Effector memory CD4-positive, alpha-beta T cell (primary cell): Measurements from ENCODE around the gene CTXN1.
"Not testable (repeated sequence)": the region's sequence is repeated elsewhere in the genome, so short reads cannot be mapped to it uniquely, and the experiment has no call there.

Experiments used
- DNase-seq, 3 donors: peaks; one replicate each; pipeline ENCODE4 v3.0.0-alpha.2; 2020
- H3K27ac ChIP-seq: 2 replicates; pipeline ENCODE4 v1.7.0; 2013; ENCODE audit warnings: mild to moderate bottlenecking, low read length, moderate library complexity; ENCODE audit not compliant: insufficient read depth, poor library complexity, severe bottlenecking
- H3K27me3 ChIP-seq: replicated peaks from 2 replicates; pipeline ENCODE4 v1.7.0; 2013; ENCODE audit warnings: mild to moderate bottlenecking, low read length; ENCODE audit not compliant: insufficient read depth, control insufficient read depth, poor library complexity, severe bottlenecking
- H3K36me3 ChIP-seq: 2 replicates; pipeline ENCODE4 v1.7.0; 2013; ENCODE audit warnings: mild to moderate bottlenecking, low read length, moderate library complexity; ENCODE audit not compliant: control insufficient read depth, insufficient read depth
- H3K4me1 ChIP-seq: 2 replicates; pipeline ENCODE4 v1.7.0; 2013; ENCODE audit warnings: low read length, mild to moderate bottlenecking; ENCODE audit not compliant: control insufficient read depth, insufficient read depth, poor library complexity, severe bottlenecking
- H3K4me3 ChIP-seq: 2 replicates; pipeline ENCODE4 v1.7.0; 2013; ENCODE audit warnings: low read length, low read depth, mild to moderate bottlenecking; ENCODE audit not compliant: insufficient read depth, poor library complexity, severe bottlenecking
- H3K9me3 ChIP-seq: 2 replicates; pipeline ENCODE4 v1.7.0; 2013; ENCODE audit warnings: mild to moderate bottlenecking, low read length, moderate library complexity; ENCODE audit not compliant: control insufficient read depth

The CTXN1 gene

DNA sequence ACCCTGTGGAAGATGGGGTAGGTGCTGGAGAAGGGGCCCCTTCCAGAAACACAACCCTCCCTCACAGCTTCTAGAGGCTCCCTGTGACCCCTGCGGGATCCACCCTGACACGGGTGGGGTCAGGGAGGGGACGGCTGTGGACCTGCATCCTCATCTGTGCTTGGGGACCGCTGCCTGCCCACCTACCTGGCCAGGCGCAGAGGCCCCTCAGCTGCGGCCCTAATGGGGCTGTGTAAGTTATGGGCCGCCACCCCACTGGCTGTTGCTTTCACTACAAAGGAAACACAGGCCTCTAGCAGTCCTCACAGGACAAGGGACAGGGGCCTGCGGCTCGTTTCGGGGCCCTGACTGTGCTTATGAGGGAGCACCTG lies 7.0 kb upstream of the CTXN1 start:
- no peak overlapping the region for H3K27ac ChIP-seq
- H3K27me3 ChIP-seq, result no peaks in the 10 kb centered on the region
- no peak for DNase-seq
- no peaks in the 10 kb centered on the region for H3K4me1 ChIP-seq
- no peaks in the 10 kb centered on the region for H3K9me3 ChIP-seq
- H3K36me3 ChIP-seq, result peaks cover 73% of the 10 kb centered on the region
- H3K4me3 ChIP-seq, result no peak overlapping the region

DNA sequence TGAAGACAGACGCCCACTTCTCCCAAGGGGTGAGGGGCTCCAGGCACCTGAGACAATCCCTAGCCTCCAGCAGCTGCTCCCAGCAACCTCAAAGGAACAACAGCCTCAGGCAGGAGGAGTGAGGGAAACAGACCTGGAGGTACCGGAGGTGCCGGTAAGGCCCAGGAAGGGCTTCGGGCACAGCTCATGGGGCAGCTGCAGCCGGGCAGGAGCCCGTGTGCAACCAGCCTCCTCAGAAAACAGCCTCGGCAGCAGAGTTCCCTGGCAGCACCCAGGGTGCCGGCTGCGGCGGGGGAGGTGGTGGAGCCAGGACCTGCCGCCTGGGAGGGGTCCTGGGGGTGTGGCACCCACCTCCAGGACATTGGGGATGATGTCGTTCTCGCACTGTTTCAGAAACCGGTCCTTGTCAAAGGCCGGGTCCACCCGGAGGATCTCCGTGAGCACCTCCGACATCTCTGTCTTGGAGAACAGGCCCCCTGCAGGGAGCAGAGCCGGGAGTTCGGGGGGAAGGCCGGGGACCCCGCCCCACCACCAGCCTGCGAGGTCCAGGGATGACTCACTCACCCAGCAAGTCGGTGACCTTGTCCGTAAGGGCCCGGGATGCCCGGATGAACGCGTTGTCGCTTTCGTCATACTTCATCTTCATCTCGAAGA lies 6.5 kb upstream of the CTXN1 start:
- H3K36me3 ChIP-seq, result peaks cover 68% of the 10 kb centered on the region
- no peaks in the 10 kb centered on the region for H3K27me3 ChIP-seq
- H3K9me3 ChIP-seq, result no peaks in the 10 kb centered on the region
- DNase-seq, result no peak
- H3K4me3 ChIP-seq, result no peak overlapping the region
- H3K4me1 ChIP-seq, result no peaks in the 10 kb centered on the region
- no peak overlapping the region for H3K27ac ChIP-seq

DNA sequence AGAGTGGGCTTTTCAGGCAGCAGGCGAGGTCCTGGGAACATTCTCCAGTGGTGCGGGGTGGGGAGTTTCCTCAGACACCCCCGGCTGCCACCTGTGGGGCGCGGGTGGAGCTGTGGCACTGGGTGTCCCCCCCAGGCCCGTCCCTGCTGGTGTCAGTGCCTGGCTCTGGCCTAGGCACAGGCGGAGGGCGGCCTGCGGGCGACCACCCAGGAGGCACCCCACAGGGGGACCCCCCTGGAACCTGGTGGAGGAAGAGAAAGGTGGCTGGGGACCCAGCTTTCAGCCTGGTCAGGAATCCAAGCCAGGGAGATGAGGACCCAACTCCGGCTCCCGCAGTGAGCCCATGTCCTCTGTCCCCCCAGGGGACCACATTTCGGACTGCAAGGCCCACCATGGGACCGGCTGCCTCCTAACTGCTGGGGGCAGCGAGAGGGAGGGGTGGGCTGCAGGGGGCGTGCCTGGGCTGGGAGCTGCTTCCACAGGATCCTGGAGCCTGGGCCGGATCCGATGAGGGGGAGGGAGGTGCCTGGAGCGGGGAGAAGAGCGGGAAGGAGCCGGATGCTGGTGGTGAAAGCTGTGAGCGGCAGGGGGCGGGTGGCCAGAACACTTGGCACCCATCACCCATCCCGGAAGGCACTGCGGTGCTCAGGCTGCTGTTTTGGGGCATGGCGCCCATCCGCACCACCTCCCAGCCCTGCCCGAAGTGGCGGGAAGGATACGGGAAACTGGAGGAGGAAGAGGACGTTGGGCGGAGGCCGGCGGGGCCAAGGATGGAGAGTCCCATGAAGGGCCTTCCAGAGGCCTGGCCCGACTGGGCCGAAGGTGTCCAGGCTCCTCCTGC lies 5.5 kb upstream of the CTXN1 start:
- H3K36me3 ChIP-seq, result peaks cover 60% of the 10 kb centered on the region

DNA sequence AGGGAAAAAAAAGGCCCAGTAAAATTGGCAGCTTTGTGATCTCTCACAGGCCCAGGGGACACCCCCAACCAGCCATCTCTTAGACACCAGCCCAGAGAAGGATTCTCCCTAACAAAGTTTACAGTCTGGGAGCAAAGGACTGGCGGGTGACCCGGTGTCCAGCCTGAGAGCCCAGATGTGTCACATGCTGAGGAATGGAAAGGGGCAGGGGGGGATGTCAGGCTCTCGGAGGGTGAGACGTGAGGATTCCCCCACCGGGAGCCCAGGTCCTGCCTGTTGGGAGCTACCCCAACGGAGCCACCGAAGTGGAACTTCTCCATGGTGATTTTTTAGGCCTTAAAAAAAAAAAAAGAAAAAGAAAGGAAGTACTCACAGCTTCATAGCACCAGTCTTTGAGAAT lies 4.8 kb upstream of the CTXN1 start:
- peaks cover 54% of the 10 kb centered on the region for H3K36me3 ChIP-seq

More for the DNA sequence above, 5.5 kb upstream of the CTXN1 start:
- Histone ChIP-seq H3K4me3 (no peak overlapping the region), H3K27ac (no peak overlapping the region), H3K4me1 (peaks cover 1% of the 10 kb centered on the region), H3K9me3 (no peaks in the 10 kb centered on the region), H3K27me3 (no peaks in the 10 kb centered on the region)
- DNase-seq, result no peak

DNA sequence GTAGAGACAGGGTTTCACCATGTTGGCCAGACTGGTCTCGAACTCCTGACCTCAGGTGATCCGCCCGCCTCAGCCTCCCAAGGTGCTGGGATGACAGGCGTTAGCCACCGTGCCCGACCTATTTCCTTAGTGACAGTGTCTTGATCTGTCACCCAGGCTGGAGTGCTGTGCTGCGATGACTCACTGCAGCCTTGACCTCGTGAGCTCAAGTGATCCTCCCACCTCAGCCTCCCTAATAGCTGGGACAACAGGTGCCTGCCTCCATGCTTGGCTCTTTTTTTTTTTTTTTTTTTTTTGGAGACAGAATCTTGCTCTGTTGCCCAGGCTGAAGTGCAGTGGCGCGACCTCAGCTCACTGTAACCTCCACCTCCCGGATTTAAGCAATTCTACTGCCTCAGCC lies 4.1 kb upstream of the CTXN1 start:
- not testable (repeated sequence) for H3K27ac ChIP-seq
- Histone ChIP-seq H3K4me1 (peaks cover 10% of the 10 kb centered on the region), H3K36me3 (peaks cover 46% of the 10 kb centered on the region)

More for the DNA sequence above, 4.8 kb upstream of the CTXN1 start:
- Histone ChIP-seq H3K4me1 (peaks cover 4% of the 10 kb centered on the region), H3K4me3 (no peak overlapping the region), H3K9me3 (no peaks in the 10 kb centered on the region), H3K27ac (no peak overlapping the region), H3K27me3 (no peaks in the 10 kb centered on the region)
- DNase-seq, result no peak

DNA sequence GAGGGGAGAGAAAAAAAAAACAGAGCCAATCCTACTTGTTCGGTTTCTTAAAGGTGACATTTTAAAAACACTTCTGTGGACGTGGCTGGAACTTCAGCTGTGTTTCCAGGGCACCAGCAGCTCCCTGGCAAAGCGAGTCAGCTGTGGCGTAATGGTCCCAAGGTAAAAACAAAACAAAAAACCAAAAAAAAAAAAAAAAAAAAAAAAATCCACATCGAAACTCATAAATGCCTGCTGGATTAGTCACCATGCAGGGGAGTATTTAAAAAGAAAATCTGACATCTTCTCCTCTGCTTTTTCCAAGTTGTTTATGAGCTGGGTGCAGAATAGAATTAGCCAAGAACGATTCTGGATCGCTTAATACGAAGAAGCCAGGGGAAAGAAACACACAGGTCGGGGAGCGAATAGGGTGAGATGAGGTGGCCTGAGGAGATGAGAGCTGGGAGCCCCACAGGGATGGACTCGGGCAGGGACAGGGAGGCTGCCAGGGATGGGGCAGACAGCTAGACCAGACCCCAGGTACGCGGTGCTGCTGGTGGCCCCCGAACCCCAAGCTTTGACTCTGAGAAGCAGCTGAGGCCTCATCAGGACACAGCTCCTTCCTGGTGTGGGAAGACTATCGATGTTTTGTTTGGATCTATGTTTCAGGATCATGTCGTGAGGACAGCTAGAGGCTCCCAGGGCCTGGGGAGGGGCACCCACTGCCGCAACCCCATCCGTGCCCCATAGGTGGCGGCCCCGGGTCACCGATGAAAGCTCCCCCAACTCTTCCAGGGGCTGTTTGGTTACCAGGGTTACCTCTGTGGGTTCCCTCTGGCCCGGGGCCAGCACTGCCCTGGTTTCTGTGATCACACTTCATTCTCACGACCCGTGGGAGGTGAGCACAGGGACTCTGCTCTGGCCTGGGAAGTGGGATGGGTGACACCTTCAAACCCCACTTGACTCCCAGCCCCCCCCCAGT lies 3.1 kb upstream of the CTXN1 start:
- no peak overlapping the region for H3K4me3 ChIP-seq
- DNase-seq, result peak; percentile 67 to 70 (median 69)
- peaks cover 15% of the 10 kb centered on the region for H3K4me1 ChIP-seq
- no peaks in the 10 kb centered on the region for H3K27me3 ChIP-seq
- no peaks in the 10 kb centered on the region for H3K9me3 ChIP-seq
- H3K36me3 ChIP-seq, result peaks cover 36% of the 10 kb centered on the region
- H3K27ac ChIP-seq, result peak overlapping the region; percentile 21

More for the DNA sequence above, 4.1 kb upstream of the CTXN1 start:
- not testable (repeated sequence) for H3K4me3 ChIP-seq, H3K9me3 ChIP-seq, DNase-seq, H3K27me3 ChIP-seq

DNA sequence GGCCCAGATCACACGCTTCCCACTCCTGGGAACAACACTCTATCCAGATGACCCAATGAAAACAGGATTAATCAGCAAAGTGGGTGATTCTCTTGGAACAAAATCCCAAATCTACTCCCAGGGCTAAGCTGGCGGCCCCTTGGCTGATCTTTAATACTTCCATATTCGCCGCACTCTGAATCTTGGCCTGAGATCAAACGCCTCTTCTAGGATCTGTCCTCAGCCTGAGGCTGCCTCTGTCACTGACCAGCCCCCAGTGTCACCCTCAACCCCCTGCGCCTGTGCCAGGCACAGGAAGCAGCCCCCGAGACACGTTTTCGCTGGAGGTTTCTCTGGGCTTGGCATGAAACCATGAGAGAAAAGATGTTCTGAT lies 2.4 kb upstream of the CTXN1 start:
- H3K36me3 ChIP-seq, result peaks cover 30% of the 10 kb centered on the region
- H3K9me3 ChIP-seq, result no peaks in the 10 kb centered on the region
- H3K4me3 ChIP-seq, result no peak overlapping the region
- peaks cover 15% of the 10 kb centered on the region for H3K4me1 ChIP-seq
- no peaks in the 10 kb centered on the region for H3K27me3 ChIP-seq
- no peak for DNase-seq
- H3K27ac ChIP-seq, result no peak overlapping the region

DNA sequence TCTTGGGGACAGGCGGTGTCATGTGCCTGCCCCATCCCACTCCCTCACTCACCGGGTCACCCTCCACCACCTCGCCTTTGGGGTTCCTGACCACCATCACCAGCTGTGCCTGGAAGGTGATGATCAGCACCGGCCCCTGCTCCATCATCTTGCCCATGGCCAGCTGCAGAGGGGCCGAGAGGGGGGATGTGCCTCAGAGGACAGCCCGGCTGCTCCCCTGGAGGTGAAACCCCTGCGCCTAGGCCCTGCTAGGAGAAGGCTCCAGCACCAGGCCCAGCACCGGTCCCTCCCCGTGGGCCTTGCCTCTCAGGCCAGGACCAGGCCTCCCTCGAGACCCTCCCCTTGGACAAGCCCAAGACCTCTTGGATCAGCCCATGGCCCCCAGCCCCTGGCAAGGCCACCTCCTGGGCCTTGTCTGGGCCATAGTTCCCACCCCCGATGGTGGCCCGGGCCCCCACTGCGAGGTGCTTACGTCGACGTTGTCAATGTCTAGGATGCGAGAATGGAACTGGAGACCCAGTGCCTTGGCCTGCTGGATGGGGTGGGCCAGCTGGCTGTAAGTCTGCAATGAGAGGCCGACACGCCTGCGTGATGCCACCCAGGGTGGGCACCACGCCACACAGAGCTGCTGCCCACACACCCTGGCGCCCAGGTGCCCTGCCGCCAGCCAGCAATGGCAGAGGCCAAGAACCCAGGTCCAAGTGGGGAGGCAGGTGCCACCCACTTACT lies 1.8 kb upstream of the CTXN1 start:
- H3K9me3 ChIP-seq, result no peaks in the 10 kb centered on the region
- no peaks in the 10 kb centered on the region for H3K27me3 ChIP-seq
- DNase-seq, result no peak
- H3K27ac ChIP-seq, result no peak overlapping the region
- no peak overlapping the region for H3K4me3 ChIP-seq
- peaks cover 15% of the 10 kb centered on the region for H3K4me1 ChIP-seq
- peaks cover 30% of the 10 kb centered on the region for H3K36me3 ChIP-seq

DNA sequence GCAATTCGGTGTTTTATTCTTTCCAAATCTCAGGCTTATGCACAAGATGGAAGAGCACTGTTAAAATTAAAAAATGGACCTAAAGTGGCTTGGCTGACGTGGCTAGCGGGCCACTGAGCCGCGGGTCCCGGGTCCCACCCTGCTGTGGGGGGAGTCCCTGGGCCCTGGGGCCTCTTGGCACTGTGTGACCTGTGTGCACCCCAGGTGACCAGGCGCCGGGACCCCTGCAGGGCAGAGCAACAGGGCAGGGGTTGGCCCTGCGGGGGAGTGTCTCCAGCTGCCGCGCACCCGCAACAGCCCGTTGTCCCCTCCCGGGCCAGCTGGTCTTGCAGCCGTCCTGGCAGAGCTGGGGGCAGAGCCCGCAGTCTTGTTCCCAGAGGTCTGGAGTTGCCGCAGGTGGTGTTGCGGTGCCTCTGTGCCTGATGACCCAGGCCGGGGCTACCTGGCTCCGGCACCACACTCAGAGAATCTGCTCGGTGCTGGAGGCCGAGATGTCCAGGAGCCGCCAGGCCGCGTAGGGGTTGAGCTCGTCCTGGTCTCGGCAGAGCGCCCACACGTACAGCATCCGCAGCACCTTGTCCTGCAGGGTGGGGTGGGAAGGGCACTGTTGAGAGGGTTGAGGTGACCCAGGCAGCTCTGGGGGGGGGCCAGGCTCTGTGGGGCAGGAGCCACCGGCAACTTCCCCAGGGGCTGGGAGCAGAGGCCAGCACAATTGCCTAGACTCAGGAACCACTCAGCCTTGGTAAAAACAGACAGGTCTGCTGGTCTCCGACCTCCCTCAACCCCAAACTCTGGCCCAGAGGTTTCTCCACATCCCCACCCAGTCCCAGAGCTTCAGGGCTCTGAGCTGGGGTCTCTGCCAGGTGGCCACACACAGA lies 1.0 kb upstream of the CTXN1 start:
- Histone ChIP-seq H3K27ac (no peak overlapping the region), H3K9me3 (no peaks in the 10 kb centered on the region), H3K27me3 (no peaks in the 10 kb centered on the region), H3K36me3 (peaks cover 30% of the 10 kb centered on the region), H3K4me3 (no peak overlapping the region), H3K4me1 (peaks cover 16% of the 10 kb centered on the region)
- DNase-seq, result no peak
